Measurements from ENCODE around the gene CRTAP. TPM values are rescaled to one million over a fixed set of nuclear protein-coding genes. Genes with fewer than 3 reads are reported as not detected.
"Not testable (repeated sequence)": the region's sequence is repeated elsewhere in the genome, so short reads cannot be mapped to it uniquely, and the experiment has no call there.

The CRTAP gene
- total and polyA plus RNA-seq, 7 experiments from 2014 or later: 27.1 to 86.1 (median 46.4) TPM

GRCh38 chr3:33103480-33103879 is 10.3 kb upstream of the CRTAP start:
- intact Hi-C loops (cut with micrococcal nuclease): no loop called here
- CTCF ChIA-PET: no interaction called here
- H3K4me3 Mint-ChIP-seq: no peak overlapping the region
- Histone ChIP-seq H3K27ac (ENCODE audit: low read depth, low read length) (no peak overlapping the region), H3K9me3 (ENCODE audit: control insufficient read depth in 2 of 3, low read length in 3 of 3) (no peaks in the 10 kb centered on the region), H3K4me3 (ENCODE audit: low read length) (no peak overlapping the region), H3K36me3 (ENCODE audit: control insufficient read depth in 2 of 3, insufficient read depth in 3 of 3, low read length in 3 of 3) (no peaks in the 10 kb centered on the region), H3K4me1 (ENCODE audit: control insufficient read depth in 2 of 2, insufficient read depth in 2 of 2, low read length in 2 of 2) (no peaks in the 10 kb centered on the region), H3K27me3 (ENCODE audit: control insufficient read depth in 2 of 2, insufficient read depth in 2 of 2, low read length in 2 of 2) (no peaks in the 10 kb centered on the region)
- peaks cover 0 to 5% (median 0%) of the 10 kb centered on the region in 7 donors for H3K4me1 Mint-ChIP-seq
- H3K27me3 Mint-ChIP-seq: peaks cover 0 to 13% (median 0%) of the 10 kb centered on the region in 5 donors
- DNase-seq (no peak), ATAC-seq (no peak)
- no peaks in the 10 kb centered on the region for H3K9me3 Mint-ChIP-seq
- peaks cover 0 to 3% (median 0%) of the 10 kb centered on the region in 5 donors for H3K36me3 Mint-ChIP-seq
- POLR2A ChIA-PET: interaction anchor here (1.0 kb wide), 1 partner anchor 337 kb away, joined by 3 read pairs; no protein-coding TSS in a partner anchor
- no peak overlapping the region for H3K27ac Mint-ChIP-seq

DNA sequence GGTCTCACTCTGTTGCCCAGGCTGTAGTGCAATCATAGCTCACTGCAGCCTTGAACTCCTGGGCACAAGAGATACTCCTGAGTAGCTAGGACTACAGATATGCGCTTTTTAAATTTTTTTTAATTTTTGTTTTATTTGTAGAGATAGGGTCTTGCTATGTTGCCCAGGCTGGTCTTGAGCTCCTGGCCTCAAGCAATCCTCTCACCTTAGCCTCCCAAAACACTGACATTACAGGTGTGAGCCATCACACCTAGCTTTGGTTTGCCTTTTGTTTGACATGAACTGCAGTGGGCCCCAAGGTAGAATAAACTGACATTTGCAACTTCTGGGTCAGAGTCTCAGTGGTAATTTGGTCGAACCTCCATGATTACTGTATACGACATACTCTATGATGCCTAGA is 9.0 kb upstream of the CRTAP start:
- Histone ChIP-seq H3K36me3 (ENCODE audit: control insufficient read depth in 2 of 3, insufficient read depth in 3 of 3, low read length in 3 of 3) (no peaks in the 10 kb centered on the region), H3K4me3 (ENCODE audit: low read length) (no peak overlapping the region), H3K9me3 (ENCODE audit: control insufficient read depth in 2 of 3, low read length in 3 of 3) (no peaks in the 10 kb centered on the region), H3K27ac (ENCODE audit: low read depth, low read length) (no peak overlapping the region), H3K27me3 (ENCODE audit: control insufficient read depth in 2 of 2, insufficient read depth in 2 of 2, low read length in 2 of 2) (no peaks in the 10 kb centered on the region), H3K4me1 (ENCODE audit: control insufficient read depth in 2 of 2, insufficient read depth in 2 of 2, low read length in 2 of 2) (no peaks in the 10 kb centered on the region)
- peaks cover 0 to 3% (median 0%) of the 10 kb centered on the region in 5 donors for H3K36me3 Mint-ChIP-seq
- H3K4me1 Mint-ChIP-seq: peaks cover 0 to 5% (median 0%) of the 10 kb centered on the region in 7 donors
- no peak overlapping the region for H3K27ac Mint-ChIP-seq
- CTCF ChIA-PET: interaction anchor here (0.7 to 1.1 kb wide), 3 partner anchors 15 to 156 kb away, joined by 3 to 5 read pairs (median 3); no protein-coding TSS in a partner anchor
- H3K4me3 Mint-ChIP-seq: no peak overlapping the region
- intact Hi-C loops (cut with micrococcal nuclease): no loop called here
- no peaks in the 10 kb centered on the region for H3K9me3 Mint-ChIP-seq
- DNase-seq (no peak), ATAC-seq (no peak)
- H3K27me3 Mint-ChIP-seq: peaks cover 0 to 13% (median 0%) of the 10 kb centered on the region in 5 donors
- POLR2A ChIA-PET: no interaction called here

GRCh38 chr3:33105341-33105948 is 8.4 kb upstream of the CRTAP start:
- Mint-ChIP-seq H3K27me3 (peaks cover 0 to 13% (median 0%) of the 10 kb centered on the region in 5 donors), H3K4me1 (peaks cover 0 to 5% (median 0%) of the 10 kb centered on the region in 7 donors), H3K36me3 (peaks cover 0 to 3% (median 0%) of the 10 kb centered on the region in 5 donors), H3K27ac (no peak overlapping the region), H3K4me3 (no peak overlapping the region), H3K9me3 (no peaks in the 10 kb centered on the region)
- Histone ChIP-seq H3K4me1 (ENCODE audit: control insufficient read depth in 2 of 2, insufficient read depth in 2 of 2, low read length in 2 of 2) (no peaks in the 10 kb centered on the region), H3K27me3 (ENCODE audit: control insufficient read depth in 2 of 2, insufficient read depth in 2 of 2, low read length in 2 of 2) (no peaks in the 10 kb centered on the region), H3K9me3 (ENCODE audit: control insufficient read depth in 2 of 3, low read length in 3 of 3) (no peaks in the 10 kb centered on the region), H3K4me3 (ENCODE audit: low read length) (no peak overlapping the region), H3K36me3 (ENCODE audit: control insufficient read depth in 2 of 3, insufficient read depth in 3 of 3, low read length in 3 of 3) (no peaks in the 10 kb centered on the region), H3K27ac (ENCODE audit: low read depth, low read length) (no peak overlapping the region)
- no peak for DNase-seq
- no peak for ATAC-seq
- CTCF ChIA-PET: no interaction called here
- POLR2A ChIA-PET: no interaction called here
- intact Hi-C loops (cut with micrococcal nuclease): no loop called here

GRCh38 chr3:33106854-33107253 is 7.0 kb upstream of the CRTAP start:
- DNase-seq; CTCF ChIA-PET; H3K27ac Mint-ChIP-seq; H3K9me3 ChIP-seq (ENCODE audit: control insufficient read depth in 2 of 3, low read length in 3 of 3); ATAC-seq; H3K27ac ChIP-seq (ENCODE audit: low read depth, low read length); H3K9me3 Mint-ChIP-seq; H3K4me3 ChIP-seq (ENCODE audit: low read length); H3K4me1 ChIP-seq (ENCODE audit: control insufficient read depth in 2 of 2, insufficient read depth in 2 of 2, low read length in 2 of 2); H3K4me3 Mint-ChIP-seq; H3K27me3 ChIP-seq (ENCODE audit: control insufficient read depth in 2 of 2, insufficient read depth in 2 of 2, low read length in 2 of 2); H3K36me3 ChIP-seq (ENCODE audit: control insufficient read depth in 2 of 3, insufficient read depth in 3 of 3, low read length in 3 of 3); H3K36me3 Mint-ChIP-seq: not testable (repeated sequence)
- H3K4me1 Mint-ChIP-seq: peaks cover 0 to 10% (median 0%) of the 10 kb centered on the region in 7 donors
- intact Hi-C loops (cut with micrococcal nuclease): loop anchor here in 1 of 2 donors (1.0 kb wide), 1 partner anchor 13 kb away; no protein-coding TSS in a partner anchor
- H3K27me3 Mint-ChIP-seq: peaks cover 0 to 13% (median 0%) of the 10 kb centered on the region in 5 donors
- POLR2A ChIA-PET: interaction anchor here (1.7 kb wide), 1 partner anchor 11 kb away, joined by 4 read pairs; the partner anchor contains the start of genes GLB1 and TMPPE

DNA sequence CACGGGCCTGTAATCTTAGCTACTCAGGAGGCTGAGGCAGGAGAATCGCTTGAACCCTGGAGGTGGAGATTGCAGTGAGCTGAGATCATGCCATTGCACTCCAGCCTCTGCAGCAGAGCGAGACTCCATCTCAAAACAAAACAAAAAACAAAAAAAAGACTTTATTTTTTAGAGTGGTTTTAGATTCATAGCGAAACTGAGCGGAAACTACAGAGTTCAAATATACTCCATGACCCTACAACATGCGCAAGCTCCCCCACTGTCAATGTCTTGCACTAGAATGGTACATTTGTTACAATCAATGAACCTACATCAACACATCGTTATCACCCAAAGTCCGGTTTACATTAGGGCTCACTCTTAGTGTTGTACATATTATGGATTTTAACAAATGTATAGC is 2.2 kb upstream of the CRTAP start:
- CTCF ChIA-PET: interaction anchor here (0.6 kb wide), 1 partner anchor 50 kb away, joined by 3 read pairs; no protein-coding TSS in a partner anchor
- H3K36me3 Mint-ChIP-seq: peaks cover 0 to under 1% (median 0%) of the 10 kb centered on the region in 5 donors
- no peaks in the 10 kb centered on the region for H3K36me3 ChIP-seq (ENCODE audit: control insufficient read depth in 2 of 3, insufficient read depth in 3 of 3, low read length in 3 of 3)
- H3K4me1 Mint-ChIP-seq: peaks cover 17 to 35% (median 29%) of the 10 kb centered on the region in 7 donors
- H3K27ac Mint-ChIP-seq: no peak overlapping the region
- H3K4me3 ChIP-seq (ENCODE audit: low read length): no peak overlapping the region
- H3K27me3 ChIP-seq (ENCODE audit: control insufficient read depth in 2 of 2, insufficient read depth in 2 of 2, low read length in 2 of 2): no peaks in the 10 kb centered on the region
- H3K9me3 ChIP-seq (ENCODE audit: control insufficient read depth in 2 of 3, low read length in 3 of 3): no peaks in the 10 kb centered on the region
- DNase-seq: no peak
- POLR2A ChIA-PET: no interaction called here
- ATAC-seq: no peak
- peaks cover 17 to 23% of the 10 kb centered on the region in 2 donors for H3K4me1 ChIP-seq (ENCODE audit: control insufficient read depth in 2 of 2, insufficient read depth in 2 of 2, low read length in 2 of 2)
- H3K4me3 Mint-ChIP-seq: no peak overlapping the region
- intact Hi-C loops (cut with micrococcal nuclease): loop anchor here (5.0 to 10.0 kb wide), 8 partner anchors 34 to 1887 kb away; partner anchors contain the start of genes CLASP2 (in 2 of the 2), CMTM6 (in 1 of the 2), CNOT10 (in 1 of the 2) and DYNC1LI1 (in 1 of the 2)
- peaks cover 0 to under 1% (median 0%) of the 10 kb centered on the region in 5 donors for H3K27me3 Mint-ChIP-seq
- H3K27ac ChIP-seq (ENCODE audit: low read depth, low read length): no peak overlapping the region
- H3K9me3 Mint-ChIP-seq: no peaks in the 10 kb centered on the region

- peak overlapping the region; percentile 69 for H3K27ac ChIP-seq (ENCODE audit: low read depth, low read length)
- no peaks in the 10 kb centered on the region for H3K27me3 ChIP-seq (ENCODE audit: control insufficient read depth in 2 of 2, insufficient read depth in 2 of 2, low read length in 2 of 2)
- no peaks in the 10 kb centered on the region for H3K36me3 ChIP-seq (ENCODE audit: control insufficient read depth in 2 of 3, insufficient read depth in 3 of 3, low read length in 3 of 3)
- Mint-ChIP-seq H3K9me3 (no peaks in the 10 kb centered on the region), H3K4me3 (peak overlapping the region; percentile 88 to 95 (median 92)), H3K4me1 (peaks cover 23 to 56% (median 37%) of the 10 kb centered on the region in 7 donors), H3K27ac (peak overlapping the region; percentile 75 to 91 (median 85)), H3K27me3 (no peaks in the 10 kb centered on the region), H3K36me3 (peaks cover 0 to 4% (median 0%) of the 10 kb centered on the region in 5 donors)
- intact Hi-C loops (cut with micrococcal nuclease): loop anchor here (1.0 to 10.0 kb wide), 12 partner anchors 17 to 1890 kb away; partner anchors contain the start of genes CLASP2 (in 2 of the 2), GLB1 (in 2 of the 2), TMPPE (in 2 of the 2) and UBP1 (in 2 of the 2)
- no peak for DNase-seq
- CTCF ChIA-PET: interaction anchor here (0.5 to 1.1 kb wide), 2 partner anchors 40 to 90 kb away, joined by 3 read pairs; no protein-coding TSS in a partner anchor
- peak overlapping the region; percentile 82 for H3K4me3 ChIP-seq (ENCODE audit: low read length)
- peaks cover 17 to 23% of the 10 kb centered on the region in 2 donors for H3K4me1 ChIP-seq (ENCODE audit: control insufficient read depth in 2 of 2, insufficient read depth in 2 of 2, low read length in 2 of 2)
- POLR2A ChIA-PET: interaction anchor here (0.8 to 1.0 kb wide), 2 partner anchors 83 to 161 kb away, joined by 3 read pairs; no protein-coding TSS in a partner anchor
- H3K9me3 ChIP-seq (ENCODE audit: control insufficient read depth in 2 of 3, low read length in 3 of 3): no peaks in the 10 kb centered on the region
- ATAC-seq: no peak
Measured at GRCh38 chr3:33114622-33115023, 809 bp downstream of the CRTAP start.
